T-helper 9 cell (primary cell): ENCODE data around the gene LRTM2.

Experiments
- DNase-seq: peaks from one replicate; pipeline ENCODE4 v3.0.0-alpha.2; 2020

Gene LRTM2

DNA sequence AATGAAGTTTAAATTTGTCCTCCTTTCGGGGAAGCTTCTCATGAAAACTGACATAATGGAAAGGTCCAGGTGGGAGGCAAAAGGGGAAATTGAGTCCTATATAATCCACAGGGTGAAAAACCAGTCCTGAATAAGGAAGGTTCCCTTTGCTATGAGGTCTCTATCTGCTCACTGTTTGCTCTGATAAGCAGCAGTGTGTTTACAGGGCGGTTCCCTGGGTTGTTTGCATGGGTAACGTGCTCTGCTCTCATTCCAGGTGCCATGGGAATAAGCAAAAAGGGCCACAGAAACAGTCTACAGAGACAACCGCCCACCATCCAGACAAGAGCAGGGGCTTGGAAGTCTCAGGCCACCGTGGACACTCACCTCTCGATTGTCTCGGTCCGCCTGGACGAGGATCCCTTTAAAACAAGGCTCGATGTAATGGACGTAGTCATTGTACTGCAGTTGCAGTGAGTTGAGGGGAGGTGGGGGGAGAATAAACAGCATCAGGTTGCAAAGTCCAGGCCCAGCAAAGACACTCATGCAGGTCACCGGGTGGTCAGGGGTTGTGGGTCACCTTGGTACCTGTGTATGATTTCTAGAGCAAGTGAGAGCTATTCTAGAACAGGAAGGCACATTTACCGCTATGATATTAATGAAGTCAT lies 65.4 kb downstream of the LRTM2 start:
- no peak for DNase-seq
